A673 (cell line): ENCODE results near the gene NPC2. TPM values are rescaled to one million over a fixed set of nuclear protein-coding genes. Genes with fewer than 3 reads are reported as not detected.

Experiments used
- BruUV-seq: library from RNA; stranded (reverse); fragments of 400-500 nt; replicated peaks from 2 replicates; lab custom pipeline; 2021; lab: Mats Ljungman, UMichigan
- CTCF ChIA-PET: fragments of 300-600 bp; sonication (Branson Sonifier 250); formaldehyde crosslinking; loops from one replicate; lab custom pipeline; 2022; ENCODE audit warnings: antibody characterized with exemption; lab: Charles Lee
- POLR2A ChIA-PET: fragments of 300-600 bp; sonication (Branson Sonifier 250); formaldehyde crosslinking; loops from one replicate; lab custom pipeline; 2022; ENCODE audit warnings: antibody characterized with exemption; ENCODE audit not compliant: low non-redundant PET; lab: Charles Lee
- DNase-seq: peaks from one replicate; pipeline ENCODE4 v3.0.0-alpha.2; 2015; ENCODE audit warnings: low spot score
- H3K27ac ChIP-seq: fragments of 200-600 bp; sonication (generic); 2 replicates; pipeline ENCODE4 v1.5.1; 2016; ENCODE audit warnings: mixed run types, low read depth, mild to moderate bottlenecking, mixed read lengths, antibody characterized with exemption, low read length; ENCODE audit not compliant: poor library complexity, severe bottlenecking
- H3K27me3 ChIP-seq: fragments of 200-600 bp; sonication (generic); replicated peaks from 2 replicates; pipeline ENCODE4 v1.6.1; 2017; ENCODE audit warnings: mixed run types, low read depth, mild to moderate bottlenecking, mixed read lengths, antibody characterized with exemption, low read length; ENCODE audit not compliant: insufficient read depth, poor library complexity
- H3K36me3 ChIP-seq: fragments of 200-600 bp; sonication (generic); 2 replicates; pipeline ENCODE4 v1.6.1; 2016; ENCODE audit warnings: mixed run types, mild to moderate bottlenecking, mixed read lengths, antibody characterized with exemption, low read length; ENCODE audit not compliant: insufficient read depth, poor library complexity, severe bottlenecking
- H3K4me1 ChIP-seq: fragments of 200-600 bp; sonication (generic); 2 replicates; pipeline ENCODE4 v1.6.1; 2017; ENCODE audit warnings: mixed run types, mild to moderate bottlenecking, mixed read lengths, antibody characterized with exemption, low read length; ENCODE audit not compliant: insufficient read depth, poor library complexity, severe bottlenecking
- H3K4me3 ChIP-seq: fragments of 200-600 bp; sonication (generic); 2 replicates; pipeline ENCODE4 v1.5.1; 2016; ENCODE audit warnings: low read depth, mixed run types, mild to moderate bottlenecking, mixed read lengths, low read length; ENCODE audit not compliant: poor library complexity, severe bottlenecking
- H3K9me3 ChIP-seq: fragments of 200-600 bp; sonication (generic); 2 replicates; pipeline ENCODE4 v1.6.1; 2016; ENCODE audit warnings: mixed run types, low read depth, mild to moderate bottlenecking, mixed read lengths, antibody characterized with exemption, low read length; ENCODE audit not compliant: poor library complexity, severe bottlenecking
- EZH2 ChIP-seq: fragments of 200-600 bp; sonication (generic); IDR thresholded peaks from 2 replicates; pipeline ENCODE4 v1.6.1; 2017; ENCODE audit warnings: borderline replicate concordance, low read depth, mild to moderate bottlenecking, mixed read lengths, antibody characterized with exemption, low read length; ENCODE audit not compliant: poor library complexity, severe bottlenecking
- intact Hi-C: fragments of 100-400 bp; cut with micrococcal nuclease; formaldehyde crosslinking; loops from one replicate; pipeline ENCODE4 v1.10.0; 2022; ENCODE audit not compliant: unreplicated experiment
- total RNA-seq: library from RNA; stranded (reverse); gene quantifications from 2 replicates; pipeline ENCODE4 v1.2.3, GENCODE V29; 2021
- TF ChIP-seq, protein P1 (sequence below): fragments of 300-800, 200-600 bp; sonication (generic); conservative IDR thresholded peaks from 2 replicates; pipeline ENCODE4 v1.5.1; 2017; ENCODE audit warnings: low read depth, mild to moderate bottlenecking, antibody characterized with exemption, low read length, moderate library complexity, mixed read lengths

The NPC2 gene
- total RNA-seq, 1 experiment from 2014 or later, result 68.8 TPM

DNA sequence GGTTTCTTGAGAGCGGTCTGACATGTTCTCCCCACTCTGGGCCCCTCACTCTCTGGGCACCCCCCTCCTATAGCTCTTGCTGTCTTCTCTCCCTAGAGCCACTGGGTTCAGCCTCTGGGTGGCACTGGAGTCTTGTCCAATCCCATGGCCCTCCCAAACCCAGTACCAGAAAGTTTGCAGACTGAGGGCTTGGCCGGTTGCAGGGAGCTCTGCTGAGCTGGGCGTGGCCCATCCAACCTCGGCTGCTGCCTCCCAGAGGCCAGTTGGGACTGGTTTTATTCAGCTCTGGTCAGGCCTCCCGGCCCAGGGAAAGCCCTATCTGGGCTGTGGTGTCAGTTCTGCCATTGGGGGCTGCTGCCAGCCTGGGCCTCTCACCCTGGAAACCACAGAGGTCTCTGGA, 38.4 kb upstream of the NPC2 start:
- Histone ChIP-seq H3K36me3 (no peaks in the 10 kb centered on the region), H3K4me3 (no peak overlapping the region), H3K4me1 (no peaks in the 10 kb centered on the region), H3K27me3 (no peaks in the 10 kb centered on the region), H3K9me3 (no peaks in the 10 kb centered on the region), H3K27ac (no peak overlapping the region)
- CTCF ChIA-PET, result no interaction called here
- POLR2A ChIA-PET, result no interaction called here
- BruUV-seq, result no TSS peak
- no peak for DNase-seq
- intact Hi-C loops, result no loop called here
- TF ChIP-seq, protein P1, sequence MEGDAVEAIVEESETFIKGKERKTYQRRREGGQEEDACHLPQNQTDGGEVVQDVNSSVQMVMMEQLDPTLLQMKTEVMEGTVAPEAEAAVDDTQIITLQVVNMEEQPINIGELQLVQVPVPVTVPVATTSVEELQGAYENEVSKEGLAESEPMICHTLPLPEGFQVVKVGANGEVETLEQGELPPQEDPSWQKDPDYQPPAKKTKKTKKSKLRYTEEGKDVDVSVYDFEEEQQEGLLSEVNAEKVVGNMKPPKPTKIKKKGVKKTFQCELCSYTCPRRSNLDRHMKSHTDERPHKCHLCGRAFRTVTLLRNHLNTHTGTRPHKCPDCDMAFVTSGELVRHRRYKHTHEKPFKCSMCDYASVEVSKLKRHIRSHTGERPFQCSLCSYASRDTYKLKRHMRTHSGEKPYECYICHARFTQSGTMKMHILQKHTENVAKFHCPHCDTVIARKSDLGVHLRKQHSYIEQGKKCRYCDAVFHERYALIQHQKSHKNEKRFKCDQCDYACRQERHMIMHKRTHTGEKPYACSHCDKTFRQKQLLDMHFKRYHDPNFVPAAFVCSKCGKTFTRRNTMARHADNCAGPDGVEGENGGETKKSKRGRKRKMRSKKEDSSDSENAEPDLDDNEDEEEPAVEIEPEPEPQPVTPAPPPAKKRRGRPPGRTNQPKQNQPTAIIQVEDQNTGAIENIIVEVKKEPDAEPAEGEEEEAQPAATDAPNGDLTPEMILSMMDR, result no peak
- TF ChIP-seq EZH2, result no peak

- H3K9me3 ChIP-seq, result no peaks in the 10 kb centered on the region
- H3K36me3 ChIP-seq, result no peaks in the 10 kb centered on the region
- POLR2A ChIA-PET, result no interaction called here
- CTCF ChIA-PET, result no interaction called here
- H3K27me3 ChIP-seq, result no peaks in the 10 kb centered on the region
- H3K27ac ChIP-seq, result no peak overlapping the region
- no peak for DNase-seq
- intact Hi-C loops, result no loop called here
- no peak for TF ChIP-seq EZH2
- TF ChIP-seq, protein P1, result no peak
- BruUV-seq, result no TSS peak
- H3K4me1 ChIP-seq, result no peaks in the 10 kb centered on the region
- H3K4me3 ChIP-seq, result no peak overlapping the region
Observed at GRCh38 chr14:74531006-74531405, 37.9 kb upstream of the NPC2 start.

DNA sequence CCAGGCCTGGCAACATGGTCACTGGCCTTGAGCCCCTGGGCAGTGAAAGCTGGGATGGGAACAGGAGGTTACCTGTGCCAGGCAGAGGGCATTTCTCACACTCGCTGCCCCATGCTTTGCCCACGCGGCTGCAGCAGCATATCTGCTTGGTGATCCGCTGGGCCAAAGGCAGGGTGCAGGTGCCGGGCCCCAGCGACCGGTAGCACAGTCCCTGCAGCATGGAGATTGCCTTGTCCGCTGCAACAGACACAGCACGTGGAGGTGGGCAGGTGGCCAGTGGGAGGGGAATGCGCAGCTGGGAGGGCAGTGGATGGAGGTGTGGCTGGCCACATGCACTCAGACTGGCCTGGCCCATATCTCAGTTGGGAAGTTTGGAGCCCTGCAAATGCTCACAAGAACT, 35.8 kb upstream of the NPC2 start:
- no peak for DNase-seq
- Histone ChIP-seq H3K36me3 (no peaks in the 10 kb centered on the region), H3K4me3 (no peak overlapping the region), H3K9me3 (no peaks in the 10 kb centered on the region), H3K27ac (no peak overlapping the region), H3K27me3 (no peaks in the 10 kb centered on the region), H3K4me1 (no peaks in the 10 kb centered on the region)
- intact Hi-C loops, result no loop called here
- ChIA-PET CTCF (no interaction called here), POLR2A (no interaction called here)
- TF ChIP-seq EZH2, result no peak
- TF ChIP-seq, protein P1, result no peak
- no TSS peak for BruUV-seq
